Measurements from ENCODE around the gene SC5D. TPM values are rescaled to one million over a fixed set of nuclear protein-coding genes. Genes with fewer than 3 reads are reported as not detected.

Gene SC5D
- polyA plus RNA-seq, 1 experiment, result 14.6 TPM

GRCh38 chr11:121336279-121336937 lies 43.8 kb downstream of the SC5D start:
- Histone ChIP-seq H3K36me3 (ENCODE audit: control insufficient read depth, insufficient read depth, low read length) (no peaks in the 10 kb centered on the region), H3K4me3 (ENCODE audit: low read depth, low read length) (no peak overlapping the region), H3K27me3 (ENCODE audit: control insufficient read depth, insufficient read depth, low read length) (peaks cover 6% of the 10 kb centered on the region)
- POLR2A ChIA-PET, result no interaction called here
- CTCF ChIA-PET, result interaction anchor here (0.9 kb wide), 1 partner anchor 255 kb away, joined by 3 read pairs; no protein-coding TSS in a partner anchor
- DNase-seq (ENCODE audit: low read depth), result no peak
- TF ChIP-seq, protein P1, sequence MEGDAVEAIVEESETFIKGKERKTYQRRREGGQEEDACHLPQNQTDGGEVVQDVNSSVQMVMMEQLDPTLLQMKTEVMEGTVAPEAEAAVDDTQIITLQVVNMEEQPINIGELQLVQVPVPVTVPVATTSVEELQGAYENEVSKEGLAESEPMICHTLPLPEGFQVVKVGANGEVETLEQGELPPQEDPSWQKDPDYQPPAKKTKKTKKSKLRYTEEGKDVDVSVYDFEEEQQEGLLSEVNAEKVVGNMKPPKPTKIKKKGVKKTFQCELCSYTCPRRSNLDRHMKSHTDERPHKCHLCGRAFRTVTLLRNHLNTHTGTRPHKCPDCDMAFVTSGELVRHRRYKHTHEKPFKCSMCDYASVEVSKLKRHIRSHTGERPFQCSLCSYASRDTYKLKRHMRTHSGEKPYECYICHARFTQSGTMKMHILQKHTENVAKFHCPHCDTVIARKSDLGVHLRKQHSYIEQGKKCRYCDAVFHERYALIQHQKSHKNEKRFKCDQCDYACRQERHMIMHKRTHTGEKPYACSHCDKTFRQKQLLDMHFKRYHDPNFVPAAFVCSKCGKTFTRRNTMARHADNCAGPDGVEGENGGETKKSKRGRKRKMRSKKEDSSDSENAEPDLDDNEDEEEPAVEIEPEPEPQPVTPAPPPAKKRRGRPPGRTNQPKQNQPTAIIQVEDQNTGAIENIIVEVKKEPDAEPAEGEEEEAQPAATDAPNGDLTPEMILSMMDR (IDR thresholded peaks at IDR 0.05; ENCODE audit: insufficient read depth, low read depth, low read length), result no peak

- POLR2A ChIA-PET, result no interaction called here
- TF ChIP-seq, protein P1 (IDR thresholded peaks at IDR 0.05; ENCODE audit: insufficient read depth, low read depth, low read length), result no peak
- H3K27me3 ChIP-seq (ENCODE audit: control insufficient read depth, insufficient read depth, low read length), result peaks cover 6% of the 10 kb centered on the region
Observed at GRCh38 chr11:121337078-121337477, 44.5 kb downstream of the SC5D start.

GRCh38 chr11:121337740-121338272 lies 45.2 kb downstream of the SC5D start:
- TF ChIP-seq, protein P1 (IDR thresholded peaks at IDR 0.05; ENCODE audit: insufficient read depth, low read depth, low read length), result no peak
- DNase-seq (ENCODE audit: low read depth), result no peak
- Histone ChIP-seq H3K27me3 (ENCODE audit: control insufficient read depth, insufficient read depth, low read length) (peaks cover 6% of the 10 kb centered on the region), H3K4me3 (ENCODE audit: low read depth, low read length) (no peak overlapping the region), H3K36me3 (ENCODE audit: control insufficient read depth, insufficient read depth, low read length) (no peaks in the 10 kb centered on the region)
- CTCF ChIA-PET, result no interaction called here
- POLR2A ChIA-PET, result no interaction called here

More at GRCh38 chr11:121337078-121337477, 44.5 kb downstream of the SC5D start:
- no peak for DNase-seq (ENCODE audit: low read depth)
- no peaks in the 10 kb centered on the region for H3K36me3 ChIP-seq (ENCODE audit: control insufficient read depth, insufficient read depth, low read length)
- CTCF ChIA-PET, result no interaction called here
- no peak overlapping the region for H3K4me3 ChIP-seq (ENCODE audit: low read depth, low read length)

GRCh38 chr11:121338536-121338935 lies 46.0 kb downstream of the SC5D start:
- TF ChIP-seq, protein P1 (IDR thresholded peaks at IDR 0.05; ENCODE audit: insufficient read depth, low read depth, low read length), result no peak
- no peaks in the 10 kb centered on the region for H3K36me3 ChIP-seq (ENCODE audit: control insufficient read depth, insufficient read depth, low read length)
- H3K27me3 ChIP-seq (ENCODE audit: control insufficient read depth, insufficient read depth, low read length), result peaks cover 6% of the 10 kb centered on the region
- H3K4me3 ChIP-seq (ENCODE audit: low read depth, low read length), result no peak overlapping the region
- no peak for DNase-seq (ENCODE audit: low read depth)
- ChIA-PET CTCF (no interaction called here), POLR2A (no interaction called here)

DNA sequence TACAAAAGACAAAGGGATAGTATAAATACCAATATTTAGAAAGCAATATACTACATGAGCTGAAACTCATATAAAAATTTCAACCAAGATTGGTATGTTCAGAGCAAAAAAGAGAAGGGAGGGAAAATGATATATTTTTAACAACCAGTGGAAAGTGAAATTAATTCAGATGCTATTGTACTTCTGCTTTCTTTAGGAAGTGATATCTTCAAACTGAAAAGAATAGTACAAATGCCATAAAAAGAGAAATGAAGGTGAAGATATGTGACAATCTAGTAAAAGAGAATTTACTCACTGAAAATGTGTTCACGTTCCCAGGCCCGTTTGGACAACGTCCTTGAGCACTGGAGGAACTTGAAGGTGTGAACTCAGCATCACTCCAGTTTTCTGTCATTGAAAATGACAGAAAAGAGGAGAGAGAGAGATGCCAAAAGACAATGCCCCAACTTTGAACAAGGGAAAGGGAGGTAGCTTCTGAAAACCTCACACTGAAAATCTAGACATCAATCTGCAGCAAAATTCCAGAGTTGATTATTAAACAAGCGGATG lies 47.5 kb downstream of the SC5D start:
- ChIA-PET POLR2A (no interaction called here), CTCF (no interaction called here)
- no peak overlapping the region for H3K4me3 ChIP-seq (ENCODE audit: low read depth, low read length)
- H3K36me3 ChIP-seq (ENCODE audit: control insufficient read depth, insufficient read depth, low read length), result no peaks in the 10 kb centered on the region
- no peak for DNase-seq (ENCODE audit: low read depth)
- peaks cover 4% of the 10 kb centered on the region for H3K27me3 ChIP-seq (ENCODE audit: control insufficient read depth, insufficient read depth, low read length)
- TF ChIP-seq, protein P1 (IDR thresholded peaks at IDR 0.05; ENCODE audit: insufficient read depth, low read depth, low read length), result no peak

Data from BJ (cell line).